DND-41 (cell line): ENCODE results near the gene CAPN14.
"Not testable (repeated sequence)": the region's sequence is repeated elsewhere in the genome, so short reads cannot be mapped to it uniquely, and the experiment has no call there.

Experiments
- ATAC-seq: fragments of 200-7000 bp; cut with Tn5 transposase; 3 replicates; pipeline ENCODE4 v1.9.1; 2021; ENCODE audit warnings: low read depth; ENCODE audit not compliant: insufficient read depth
- DNase-seq: peaks from one replicate; pipeline ENCODE4 v3.0.0-alpha.2; 2020
- H2AFZ ChIP-seq: 2 replicates; pipeline ENCODE4 v1.6.0; 2012; ENCODE audit warnings: low read depth, low read length
- H3K27ac ChIP-seq: 2 replicates; pipeline ENCODE4 v1.5.1; 2012; ENCODE audit warnings: low read length, inconsistent platforms
- H3K27me3 ChIP-seq: fragments of 200-600 bp; sonication (generic); 2 replicates; pipeline ENCODE4 v1.6.0; 2012; ENCODE audit warnings: low read length, mild to moderate bottlenecking, inconsistent platforms; ENCODE audit not compliant: insufficient read depth, poor library complexity
- H3K36me3 ChIP-seq: 2 replicates; pipeline ENCODE4 v1.5.1; 2012; ENCODE audit warnings: low read length, inconsistent platforms; ENCODE audit not compliant: insufficient read depth
- H3K4me1 ChIP-seq: 2 replicates; pipeline ENCODE4 v1.5.1; 2012; ENCODE audit warnings: mild to moderate bottlenecking, low read length; ENCODE audit not compliant: insufficient read depth
- H3K4me2 ChIP-seq: 2 replicates; pipeline ENCODE4 v1.6.0; 2012; ENCODE audit warnings: mild to moderate bottlenecking, moderate library complexity, low read length, inconsistent platforms; ENCODE audit not compliant: insufficient read depth
- H3K4me3 ChIP-seq, 2 experiments: fragments of 200-600 bp in 1 of 2; shearing (Covaris generic) in 1 of 2; 2 replicates each; pipeline ENCODE4 v1.5.1; 2012 to 2016; ENCODE audit warnings: inconsistent platforms in 2 of 2, low read length in 2 of 2, mild to moderate bottlenecking in 2 of 2, low read depth in 1 of 2, moderate library complexity in 1 of 2
- H3K79me2 ChIP-seq: 2 replicates; pipeline ENCODE4 v1.6.0; 2012; ENCODE audit warnings: low read length, inconsistent platforms; ENCODE audit not compliant: insufficient read depth
- H3K9ac ChIP-seq: 2 replicates; pipeline ENCODE4 v1.6.0; 2012; ENCODE audit warnings: low read depth, mild to moderate bottlenecking, inconsistent platforms, low read length, moderate library complexity
- H3K9me3 ChIP-seq: 2 replicates; pipeline ENCODE4 v1.5.1; 2012; ENCODE audit warnings: low read length, moderate library complexity, mild to moderate bottlenecking, inconsistent platforms; ENCODE audit not compliant: insufficient read depth, severe bottlenecking
- H4K20me1 ChIP-seq: 2 replicates; pipeline ENCODE4 v1.6.0; 2012; ENCODE audit warnings: low read length; ENCODE audit not compliant: insufficient read depth
- CTCF ChIP-seq: IDR thresholded peaks from 2 replicates; pipeline ENCODE4 v1.5.1; 2012; ENCODE audit warnings: borderline replicate concordance, low read length, moderate library complexity, mild to moderate bottlenecking; ENCODE audit not compliant: poor library complexity, severe bottlenecking; ENCODE audit errors: extremely low read depth
- EZH2 ChIP-seq: IDR thresholded peaks from 3 replicates; pipeline ENCODE4 v1.6.1; 2012; ENCODE audit warnings: borderline replicate concordance, low read depth, mild to moderate bottlenecking, moderate library complexity, low read length, inconsistent platforms; ENCODE audit not compliant: severe bottlenecking

Gene CAPN14

GRCh38 chr2:31187166-31187565, 30.1 kb downstream of the CAPN14 start:
- no peak overlapping the region for H3K9ac ChIP-seq
- no peaks in the 10 kb centered on the region for H3K27me3 ChIP-seq
- ATAC-seq (no peak), DNase-seq (no peak)
- no peak overlapping the region for H3K4me2 ChIP-seq
- no peak overlapping the region for H3K27ac ChIP-seq
- no peaks in the 10 kb centered on the region for H3K4me1 ChIP-seq
- no peaks in the 10 kb centered on the region for H3K79me2 ChIP-seq
- no peak for TF ChIP-seq CTCF
- no peak for TF ChIP-seq EZH2
- H3K36me3 ChIP-seq, result no peaks in the 10 kb centered on the region
- no peaks in the 10 kb centered on the region for H4K20me1 ChIP-seq
- H3K9me3 ChIP-seq, result no peaks in the 10 kb centered on the region
- H2AFZ ChIP-seq, result no peak overlapping the region
- H3K4me3 ChIP-seq, result no peak overlapping the region

- H3K9ac ChIP-seq, H3K27ac ChIP-seq, H4K20me1 ChIP-seq, DNase-seq, H3K4me2 ChIP-seq, ATAC-seq, H3K9me3 ChIP-seq, H3K4me1 ChIP-seq, H3K27me3 ChIP-seq, H2AFZ ChIP-seq, H3K79me2 ChIP-seq, H3K4me3 ChIP-seq, H3K36me3 ChIP-seq: not testable (repeated sequence)
These were observed 33.3 kb downstream of the CAPN14 start for GRCh38 chr2:31183973-31184372.

- H3K36me3 ChIP-seq, result no peaks in the 10 kb centered on the region
- H3K4me1 ChIP-seq, result no peaks in the 10 kb centered on the region
- no peaks in the 10 kb centered on the region for H3K9me3 ChIP-seq
- H4K20me1 ChIP-seq, result no peaks in the 10 kb centered on the region; the same call in 1 of the 2 replicates
- no peaks in the 10 kb centered on the region for H3K79me2 ChIP-seq
- no peak overlapping the region for H3K4me3 ChIP-seq
- ATAC-seq (no peak), DNase-seq (no peak)
- H3K27me3 ChIP-seq, result no peaks in the 10 kb centered on the region
- H2AFZ ChIP-seq, result no peak overlapping the region
- H3K27ac ChIP-seq, result no peak overlapping the region
- no peak overlapping the region for H3K4me2 ChIP-seq
- no peak overlapping the region for H3K9ac ChIP-seq
- TF ChIP-seq CTCF, result no peak
- no peak for TF ChIP-seq EZH2
These were observed 40.6 kb downstream of the CAPN14 start for GRCh38 chr2:31176742-31177141.

GRCh38 chr2:31171142-31171541, 46.2 kb downstream of the CAPN14 start:
- no peak for ATAC-seq
- Histone ChIP-seq H3K27ac (no peak overlapping the region), H3K9ac (no peak overlapping the region), H3K27me3 (no peaks in the 10 kb centered on the region), H4K20me1 (no peaks in the 10 kb centered on the region; the same call in 1 of the 2 replicates), H3K9me3 (no peaks in the 10 kb centered on the region), H3K4me2 (no peak overlapping the region), H3K36me3 (no peaks in the 10 kb centered on the region), H3K79me2 (no peaks in the 10 kb centered on the region), H2AFZ (no peak overlapping the region), H3K4me3 (no peak overlapping the region), H3K4me1 (no peaks in the 10 kb centered on the region)
- no peak for DNase-seq
- TF ChIP-seq EZH2 (no peak), CTCF (no peak)
